ENCODE results near the gene CDYL. TPM values are rescaled to one million over a fixed set of nuclear protein-coding genes. Genes with fewer than 3 reads are reported as not detected.

The CDYL gene
- polyA plus RNA-seq, 1 of the 3 experiments (the other 2 are of a cell fraction): 13.3 TPM

GRCh38 chr6:4907602-4908001 lies 131.4 kb downstream of the CDYL start (continued):
- TF ChIP-seq RCOR1 (IDR thresholded peaks at IDR 0.05; ENCODE audit: low read length): no peak
- TF ChIP-seq MXI1 (IDR thresholded peaks at IDR 0.05; ENCODE audit: low read depth, low read length): no peak

- Histone ChIP-seq H3K9ac (no peak overlapping the region), H4K20me1 (ENCODE audit: insufficient read depth) (no peaks in the 10 kb centered on the region), H3K4me1 (ENCODE audit: control insufficient read depth in 1 of 2, insufficient read depth in 2 of 2, low read depth in 1 of 2, low read length in 1 of 2) (peaks cover 0 to 21% of the 10 kb centered on the region in 2 experiments; a peak in 2 of 4 replicates), H2AFZ (ENCODE audit: low read depth) (no peak overlapping the region), H3F3A (replicated peaks; ENCODE audit: insufficient read depth) (no peaks in the 10 kb centered on the region), H3K4me2 (no peak overlapping the region), H3K79me2 (ENCODE audit: insufficient read depth) (no peaks in the 10 kb centered on the region; the same call in none of the 2 replicates), H3K27ac (ENCODE audit: low read depth in 2 of 2, low read length in 1 of 2) (no peak overlapping the region), H3K9me2 (no peaks in the 10 kb centered on the region), H3K36me3 (replicated peaks in 1 of 2; ENCODE audit: control insufficient read depth in 1 of 2, insufficient read depth in 2 of 2, low read length in 1 of 2) (no peaks in the 10 kb centered on the region), H3K27me3 (ENCODE audit: insufficient read depth) (no peaks in the 10 kb centered on the region), H3K9me3 (no peaks in the 10 kb centered on the region), H3K4me3 (ENCODE audit: low read depth in 2 of 2, low read length in 1 of 2) (no peak overlapping the region)
- CTCF ChIA-PET: interaction anchor here (1.0 kb wide), 1 partner anchor 10 kb away, joined by 3 read pairs; no protein-coding TSS in a partner anchor
- no peak for DNase-seq
- 80% methylated on average over 1 of the region's 4 CpGs for WGBS (ENCODE audit: low lambda C conversion rate)
- no peak for TF ChIP-seq USF1 (IDR thresholded peaks at IDR 0.05; ENCODE audit: borderline replicate concordance, low read depth)
- TF ChIP-seq RFX5 (IDR thresholded peaks at IDR 0.05; ENCODE audit: low read length): no peak
- no peak for TF ChIP-seq CHD2 (IDR thresholded peaks at IDR 0.05; ENCODE audit: low read length, partially characterized antibody)
- TF ChIP-seq REST (IDR thresholded peaks at IDR 0.05; ENCODE audit: low read depth, low read length): no peak
- TF ChIP-seq NFIC (IDR thresholded peaks at IDR 0.05; ENCODE audit: borderline replicate concordance): no peak
- TF ChIP-seq SIN3A (IDR thresholded peaks at IDR 0.05; ENCODE audit: borderline replicate concordance, low read depth, low read length): no peak
- no peak for TF ChIP-seq SMC3 (IDR thresholded peaks at IDR 0.05; ENCODE audit: low read depth, low read length)
- no peak for TF ChIP-seq EP300 (IDR thresholded peaks at IDR 0.05; ENCODE audit: borderline replicate concordance in 1 of 2, low read depth in 1 of 2, low read length in 1 of 2)
- TF ChIP-seq CTCF (IDR thresholded peaks at IDR 0.05): no peak
- TF ChIP-seq RAD21 (IDR thresholded peaks at IDR 0.05; ENCODE audit: low read length): no peak
- TF ChIP-seq ZBTB33 (IDR thresholded peaks at IDR 0.05; ENCODE audit: borderline replicate concordance, low read depth): no peak
- TF ChIP-seq TCF12 (IDR thresholded peaks at IDR 0.05): no peak
- TF ChIP-seq NRF1 (IDR thresholded peaks at IDR 0.05; ENCODE audit: low read depth, low read length): no peak
- TF ChIP-seq JUND (IDR thresholded peaks at IDR 0.05): no peak
- POLR2A ChIA-PET: no interaction called here
These were observed 131.9 kb downstream of the CDYL start for GRCh38 chr6:4908062-4908461.
